GM18505 (cell line): Measurements from ENCODE around the gene UBE2S.

Experiments
- ATAC-seq: cut with Tn5 transposase; IDR thresholded peaks from one replicate; pipeline ENCODE4 v1.9.1; 2021; ENCODE audit not compliant: unreplicated experiment
- POLR2A ChIP-seq: IDR thresholded peaks from 4 replicates; pipeline ENCODE4 v1.6.1; 2011; ENCODE audit warnings: borderline replicate concordance; ENCODE audit not compliant: insufficient read depth, insufficient read length; ENCODE audit errors: extremely low read depth

UBE2S gene

GRCh38 chr19:55443045-55443823 lies 35.6 kb upstream of the UBE2S start, which contains the start of gene SHISA7:
SHISA7 (minus strand) TSS chr19:55443300; CDS start chr19:55442863, 437 bp downstream.
- no peak for TF ChIP-seq POLR2A
- ATAC-seq, result no peak

DNA sequence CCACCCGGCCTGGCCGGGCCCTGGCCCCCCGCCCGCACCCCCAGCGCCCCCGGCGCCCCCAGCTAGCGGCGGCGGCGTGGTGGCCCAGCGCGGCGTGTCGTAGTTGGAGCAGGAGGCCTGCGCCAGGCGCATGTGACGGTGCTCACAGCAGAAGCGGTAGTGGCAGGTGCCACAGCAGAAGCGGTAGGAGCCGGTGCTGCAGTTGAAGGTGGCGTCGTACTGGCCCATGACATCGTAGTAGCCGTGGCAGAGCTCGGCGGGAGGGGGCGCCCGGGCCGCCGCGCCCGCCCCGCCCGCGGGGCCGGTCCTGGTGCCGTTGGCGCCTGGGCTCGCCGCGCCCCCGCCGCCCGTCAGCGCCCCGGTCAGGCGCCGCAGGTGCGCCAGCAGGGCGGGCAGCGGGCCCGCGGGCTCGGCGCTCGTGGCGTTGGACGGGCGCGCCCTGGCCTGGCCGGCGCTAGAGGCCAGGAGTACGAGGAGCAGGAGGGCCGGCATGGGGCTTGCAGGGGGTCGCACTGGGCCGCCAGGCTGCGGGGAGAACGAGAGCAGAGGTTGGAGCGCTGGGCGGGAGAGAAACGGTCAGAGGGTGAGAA lies 34.9 kb upstream of the UBE2S start:
- TF ChIP-seq POLR2A, result no peak
- ATAC-seq, result no peak

DNA sequence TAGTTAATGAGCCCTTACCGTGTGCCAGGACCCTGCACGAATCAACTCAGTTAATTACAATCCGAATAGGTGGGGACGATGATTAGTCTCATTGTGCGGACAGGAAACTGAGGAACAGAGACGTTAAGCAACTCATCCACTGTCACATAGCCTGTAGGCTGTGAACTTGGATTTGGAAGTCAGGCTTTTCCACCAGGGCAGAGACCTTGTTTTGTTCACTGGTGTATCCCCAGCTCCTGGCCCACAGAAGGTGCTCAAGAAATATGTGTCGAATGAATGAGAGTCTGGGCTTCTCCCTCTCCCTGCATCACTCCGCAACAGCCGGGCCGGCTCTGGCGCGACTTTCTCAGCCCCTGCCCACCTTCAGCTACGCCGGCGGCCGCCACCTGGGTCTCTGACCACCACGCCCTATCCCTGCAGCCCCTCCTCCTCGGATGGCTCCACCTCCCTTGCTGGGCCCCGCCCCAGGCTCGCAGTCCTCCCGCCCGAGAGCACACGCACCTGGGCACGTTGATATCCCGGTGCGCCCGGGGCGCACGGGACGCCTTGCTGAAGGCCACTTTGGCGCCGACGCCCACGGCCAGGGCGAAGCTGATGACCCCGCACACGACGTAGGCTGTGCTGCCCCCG lies 34.2 kb upstream of the UBE2S start:
- no peak for TF ChIP-seq POLR2A
- ATAC-seq, result no peak

- TF ChIP-seq POLR2A, result no peak
- no peak for ATAC-seq
These were observed 33.7 kb upstream of the UBE2S start for GRCh38 chr19:55441319-55441691.

DNA sequence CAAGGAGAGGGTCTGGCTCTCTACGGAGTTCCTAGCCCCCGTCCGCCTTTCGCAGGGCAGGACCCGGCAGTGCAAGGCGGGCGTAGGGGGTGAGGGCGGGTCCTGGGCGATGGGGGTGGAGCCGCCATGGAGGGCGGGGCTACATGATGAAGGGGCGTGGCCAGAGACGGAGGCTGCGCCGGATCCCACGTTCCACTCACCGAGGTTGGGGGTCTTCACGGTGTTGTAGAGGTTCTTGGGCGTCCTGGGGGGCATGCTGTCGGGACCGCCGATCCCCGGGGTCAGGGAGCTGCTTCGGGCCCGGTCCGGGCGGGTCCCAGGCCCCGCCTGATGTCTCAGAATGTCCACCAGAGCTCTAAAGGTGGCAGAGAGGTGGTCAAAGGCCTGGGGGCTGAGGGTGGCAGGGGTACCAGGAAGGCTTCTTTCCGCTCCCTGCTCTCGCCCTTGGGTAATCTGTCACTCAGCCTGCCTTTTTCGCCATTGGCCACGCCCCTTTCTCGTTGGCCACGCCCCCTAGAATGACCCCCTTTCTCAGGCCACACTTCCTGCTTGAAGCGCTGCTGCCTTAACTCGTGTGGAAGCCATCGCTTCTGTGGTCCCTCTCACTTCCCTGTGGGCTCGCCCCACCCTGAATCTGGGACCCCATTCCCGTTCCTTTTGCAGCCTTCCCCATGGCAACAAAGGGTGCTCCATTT lies 33.0 kb upstream of the UBE2S start:
- ATAC-seq, result no peak
- no peak for TF ChIP-seq POLR2A

DNA sequence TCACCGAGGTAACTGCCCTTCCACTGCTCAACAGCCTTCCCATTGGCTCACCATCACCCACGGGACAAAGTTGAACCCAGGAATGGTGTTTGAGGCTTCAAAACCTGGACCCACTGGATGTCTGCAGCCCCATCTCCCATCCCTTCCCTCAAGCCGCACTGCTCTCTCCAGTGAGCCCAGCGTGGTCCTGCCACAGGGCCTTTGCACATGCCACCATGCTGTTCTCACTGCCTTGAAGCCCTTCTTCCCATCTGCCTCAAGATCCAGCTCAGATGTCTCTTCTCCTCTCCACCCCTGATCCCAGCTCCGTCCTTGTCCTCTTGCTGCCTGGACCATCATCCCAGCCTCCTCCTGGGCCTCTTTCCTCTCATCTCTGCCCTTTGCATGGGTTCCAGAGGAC lies 31.5 kb upstream of the UBE2S start:
- no peak for ATAC-seq

DNA sequence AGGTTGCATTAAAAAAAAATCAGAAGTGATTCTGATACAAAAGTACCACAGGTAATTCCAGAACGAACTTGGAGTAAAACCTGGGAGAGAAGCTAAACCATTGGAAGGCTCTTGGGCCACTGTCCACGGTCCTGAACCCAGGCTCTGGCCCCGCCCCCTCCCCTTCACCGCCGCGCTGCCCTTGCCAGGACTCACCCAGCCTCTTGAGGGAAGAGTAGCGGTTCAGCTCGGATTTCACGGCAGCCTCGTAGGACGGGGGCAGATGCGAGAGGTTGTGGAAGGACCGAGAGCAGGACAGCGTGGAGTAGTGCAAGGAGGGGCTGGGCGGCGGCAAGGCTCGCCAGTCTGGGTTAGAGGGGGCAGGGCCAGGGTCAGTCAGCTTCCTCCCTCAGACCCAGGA lies 29.8 kb upstream of the UBE2S start:
- ATAC-seq, result no peak
- TF ChIP-seq POLR2A, result no peak

More for the DNA sequence above, 31.5 kb upstream of the UBE2S start:
- no peak for TF ChIP-seq POLR2A

GRCh38 chr19:55436847-55437246 lies 29.3 kb upstream of the UBE2S start:
- ATAC-seq, result no peak

GRCh38 chr19:55435020-55435419 lies 27.4 kb upstream of the UBE2S start:
- no peak for ATAC-seq
- no peak for TF ChIP-seq POLR2A

More at GRCh38 chr19:55436847-55437246, 29.3 kb upstream of the UBE2S start:
- no peak for TF ChIP-seq POLR2A

DNA sequence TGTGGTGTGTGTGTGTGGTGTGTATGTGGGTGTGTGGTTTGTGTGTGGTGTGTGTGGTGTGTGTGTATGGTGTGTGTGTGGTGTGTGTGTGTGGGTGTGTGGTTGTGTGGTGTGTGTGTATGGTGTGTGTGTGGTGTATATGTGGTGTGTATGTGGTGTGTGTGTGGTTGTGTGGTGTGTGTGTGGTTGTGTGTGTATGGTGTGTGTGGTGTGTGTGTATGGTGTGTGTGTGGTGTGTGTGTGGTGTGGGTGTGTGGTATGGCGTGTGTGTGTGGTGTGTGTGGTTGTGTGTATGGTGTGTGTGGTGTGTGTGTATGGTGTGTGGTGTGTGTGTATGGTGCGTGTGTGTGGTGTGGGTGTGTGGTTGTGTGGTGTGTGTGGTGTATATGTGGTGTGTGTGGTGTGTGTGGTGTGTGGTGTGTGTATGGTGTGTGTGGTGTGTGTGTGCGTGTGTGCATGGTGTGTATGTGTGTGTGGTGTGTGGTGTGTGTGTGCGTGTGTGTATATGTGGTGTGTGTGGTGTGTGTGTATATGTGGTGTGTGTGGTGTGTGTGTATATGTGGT lies 26.9 kb upstream of the UBE2S start:
- no peak for ATAC-seq

GRCh38 chr19:55433292-55433691 lies 25.7 kb upstream of the UBE2S start:
- TF ChIP-seq POLR2A, result no peak
- ATAC-seq, result no peak

More for the DNA sequence above, 26.9 kb upstream of the UBE2S start:
- no peak for TF ChIP-seq POLR2A

DNA sequence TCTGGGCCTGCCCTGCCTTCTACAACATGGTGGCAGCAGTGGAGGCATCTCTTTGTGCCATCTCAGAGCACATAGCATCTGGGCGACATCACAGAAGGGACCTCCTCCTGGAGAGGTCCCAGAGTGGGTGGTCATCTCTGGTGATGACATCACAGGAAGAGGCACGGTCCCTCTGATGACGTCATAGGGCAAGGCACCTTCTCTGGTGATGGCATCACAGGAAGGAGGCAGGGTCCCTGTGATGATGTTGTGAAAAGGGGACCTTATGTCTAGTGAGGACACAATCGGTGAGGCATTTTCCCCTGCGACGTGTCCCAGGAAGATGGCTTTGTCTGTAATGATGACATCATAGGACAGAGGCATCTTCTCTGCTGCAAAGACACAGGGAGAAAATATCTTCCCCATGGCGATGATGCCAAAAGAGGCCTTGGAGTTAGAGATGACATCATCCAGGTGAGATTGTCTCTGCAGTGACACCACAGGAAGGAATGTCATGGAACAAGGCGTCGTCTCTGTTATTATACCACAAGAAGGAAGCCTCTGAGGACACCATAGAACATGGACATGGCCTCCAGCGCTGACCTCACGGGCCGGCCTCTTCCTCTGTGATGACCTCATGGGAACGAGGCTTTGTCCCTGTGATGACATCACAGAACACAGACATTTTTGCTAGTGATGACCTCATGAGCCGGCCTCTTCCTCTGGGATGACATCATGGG lies 24.8 kb upstream of the UBE2S start:
- TF ChIP-seq POLR2A, result no peak
- ATAC-seq, result no peak
